ENCODE results near the gene TBC1D2.

The TBC1D2 gene

DNA sequence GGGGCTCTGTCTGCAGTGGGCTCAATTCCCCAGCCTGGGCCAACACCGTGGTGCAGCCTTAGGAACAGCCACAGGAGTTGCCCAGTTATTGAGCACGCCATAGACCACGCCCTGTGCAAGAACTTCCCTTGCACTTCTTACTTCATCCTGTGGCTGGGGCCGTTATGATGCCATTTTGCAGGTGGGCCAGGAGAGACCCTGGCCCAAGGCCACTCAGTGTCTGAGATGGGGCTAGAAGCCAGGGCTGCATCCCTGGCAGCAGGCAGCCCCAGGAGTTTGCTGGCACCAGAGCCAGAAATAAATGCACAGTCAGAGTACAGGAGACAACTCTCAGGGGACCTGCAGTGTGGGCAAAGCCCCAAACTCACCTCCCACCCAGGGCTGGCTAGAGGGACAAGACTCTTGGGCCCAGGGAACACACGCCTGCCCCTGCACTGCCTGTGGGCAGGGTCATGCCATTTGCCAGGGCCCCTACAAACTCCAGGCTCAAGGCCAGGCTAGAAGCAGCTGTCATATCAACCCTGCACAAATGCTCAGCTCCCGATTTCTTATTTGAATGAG, 69.8 kb downstream of the TBC1D2 start:
- H3K27me3 ChIP-seq (ENCODE audit: control insufficient read depth, insufficient read depth, low read length, poor library complexity, severe bottlenecking): peaks cover 3% of the 10 kb centered on the region
- no peak overlapping the region for H3K4me3 ChIP-seq (ENCODE audit: insufficient read depth, low read depth, low read length)
- H3K27ac ChIP-seq (ENCODE audit: insufficient read depth, low read depth, low read length, poor library complexity, severe bottlenecking): no peak overlapping the region
- no peaks in the 10 kb centered on the region for H3K36me3 ChIP-seq (ENCODE audit: control insufficient read depth, insufficient read depth, low read length)
- 82 to 84% methylated on average over 6 of the region's 6 CpGs for WGBS, 2 experiments
- no peaks in the 10 kb centered on the region for H3K4me1 ChIP-seq (ENCODE audit: control insufficient read depth, insufficient read depth, low read length)
- H3K9me3 ChIP-seq (ENCODE audit: control insufficient read depth, low read length): no peaks in the 10 kb centered on the region

DNA sequence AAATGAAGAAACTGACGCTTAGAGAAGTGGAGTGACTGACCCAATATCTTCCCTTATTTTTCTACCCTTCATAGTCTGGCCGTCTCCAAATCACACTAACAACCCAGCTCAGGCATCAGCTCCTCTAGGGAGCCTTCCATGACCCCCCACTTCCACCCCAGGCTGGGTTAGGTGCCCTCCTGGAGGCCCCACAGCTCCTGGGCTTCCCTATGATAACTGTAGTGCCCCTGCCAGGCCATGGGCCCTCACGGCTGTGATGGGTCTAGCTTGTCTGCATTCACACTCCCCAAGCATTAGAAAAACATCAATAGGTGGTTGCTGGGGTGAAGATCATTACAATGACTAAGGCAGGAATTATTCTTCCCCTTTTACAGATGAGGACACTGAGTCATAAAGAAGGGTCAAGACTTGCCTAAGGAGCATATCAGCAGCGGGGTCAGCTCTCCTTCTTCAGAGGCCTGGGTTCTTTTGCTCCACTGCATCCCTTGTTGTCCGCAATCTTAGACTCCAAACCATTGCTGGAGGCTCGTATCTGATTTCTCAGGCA, 70.4 kb downstream of the TBC1D2 start:
- 92% methylated on average over 5 to 6 of the region's 6 CpGs for WGBS, 2 experiments
- H3K27ac ChIP-seq (ENCODE audit: insufficient read depth, low read depth, low read length, poor library complexity, severe bottlenecking): no peak overlapping the region
- no peaks in the 10 kb centered on the region for H3K4me1 ChIP-seq (ENCODE audit: control insufficient read depth, insufficient read depth, low read length)
- H3K36me3 ChIP-seq (ENCODE audit: control insufficient read depth, insufficient read depth, low read length): no peaks in the 10 kb centered on the region
- no peaks in the 10 kb centered on the region for H3K9me3 ChIP-seq (ENCODE audit: control insufficient read depth, low read length)
- no peak overlapping the region for H3K4me3 ChIP-seq (ENCODE audit: insufficient read depth, low read depth, low read length)
- H3K27me3 ChIP-seq (ENCODE audit: control insufficient read depth, insufficient read depth, low read length, poor library complexity, severe bottlenecking): no peaks in the 10 kb centered on the region

DNA sequence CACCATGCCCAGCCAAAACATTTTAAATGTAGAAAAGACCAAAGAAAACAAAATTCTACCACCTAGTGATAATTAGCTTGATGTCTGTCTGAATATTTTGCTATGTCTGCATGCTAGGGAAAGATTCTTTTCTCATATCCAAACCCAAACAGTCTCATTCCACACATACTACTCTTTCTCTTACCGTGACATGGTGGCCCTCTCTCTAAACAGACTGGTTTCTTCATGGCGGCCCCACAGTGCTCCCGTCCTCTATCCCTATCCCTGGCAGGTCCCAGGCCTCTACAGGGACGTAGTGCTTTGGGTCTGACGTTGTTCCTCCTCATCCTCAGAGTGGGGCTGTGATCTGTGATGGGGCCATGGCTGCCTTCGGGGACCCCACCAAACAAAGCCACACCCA, 71.1 kb downstream of the TBC1D2 start:
- Histone ChIP-seq H3K4me3 (ENCODE audit: insufficient read depth, low read depth, low read length) (no peak overlapping the region), H3K9me3 (ENCODE audit: control insufficient read depth, low read length) (no peaks in the 10 kb centered on the region), H3K36me3 (ENCODE audit: control insufficient read depth, insufficient read depth, low read length) (no peaks in the 10 kb centered on the region), H3K4me1 (ENCODE audit: control insufficient read depth, insufficient read depth, low read length) (no peaks in the 10 kb centered on the region), H3K27ac (ENCODE audit: insufficient read depth, low read depth, low read length, poor library complexity, severe bottlenecking) (no peak overlapping the region), H3K27me3 (ENCODE audit: control insufficient read depth, insufficient read depth, low read length, poor library complexity, severe bottlenecking) (no peaks in the 10 kb centered on the region)
- 88 to 90% methylated on average over 5 to 6 of the region's 6 CpGs for WGBS, 2 experiments

DNA sequence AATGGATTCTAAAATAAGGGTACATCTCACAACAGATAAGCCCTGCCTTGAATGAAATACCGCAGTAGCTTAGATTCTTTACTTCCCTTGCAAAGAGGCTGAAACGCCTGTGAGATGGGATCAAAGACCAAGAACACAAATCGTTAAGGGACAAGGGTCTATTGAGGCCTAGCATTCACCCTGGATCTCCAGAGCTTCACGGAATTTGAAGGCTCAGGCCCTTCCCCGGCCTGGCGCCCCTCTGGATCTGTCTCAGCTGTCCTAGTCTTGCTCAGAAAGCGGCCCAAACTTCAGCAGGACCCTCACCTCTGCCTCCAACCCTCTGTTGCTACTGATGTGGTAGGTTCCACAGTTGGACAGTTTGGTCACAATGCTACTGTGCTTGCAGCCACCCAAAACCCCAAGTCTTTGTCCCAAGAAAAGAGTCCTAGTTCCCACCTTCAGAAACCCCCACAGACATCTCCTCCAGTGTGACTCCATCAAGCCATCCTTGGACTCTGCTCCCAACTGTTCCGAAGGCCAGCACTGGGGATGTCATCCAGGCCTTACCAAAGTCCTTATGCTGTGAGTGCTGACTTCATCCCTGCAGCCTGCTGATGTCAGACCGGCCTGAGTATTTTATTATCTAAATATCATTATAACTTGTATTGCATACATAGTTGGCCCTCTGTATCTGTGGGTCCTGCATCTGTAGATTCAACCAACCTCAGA, 72.4 kb downstream of the TBC1D2 start:
- Histone ChIP-seq H3K4me3 (ENCODE audit: insufficient read depth, low read depth, low read length) (no peak overlapping the region), H3K36me3 (ENCODE audit: control insufficient read depth, insufficient read depth, low read length) (no peaks in the 10 kb centered on the region), H3K27ac (ENCODE audit: insufficient read depth, low read depth, low read length, poor library complexity, severe bottlenecking) (no peak overlapping the region), H3K9me3 (ENCODE audit: control insufficient read depth, low read length) (no peaks in the 10 kb centered on the region), H3K4me1 (ENCODE audit: control insufficient read depth, insufficient read depth, low read length) (no peaks in the 10 kb centered on the region), H3K27me3 (ENCODE audit: control insufficient read depth, insufficient read depth, low read length, poor library complexity, severe bottlenecking) (no peaks in the 10 kb centered on the region)
- WGBS, 2 experiments: 90 to 91% methylated on average over 8 of the region's 9 CpGs

DNA sequence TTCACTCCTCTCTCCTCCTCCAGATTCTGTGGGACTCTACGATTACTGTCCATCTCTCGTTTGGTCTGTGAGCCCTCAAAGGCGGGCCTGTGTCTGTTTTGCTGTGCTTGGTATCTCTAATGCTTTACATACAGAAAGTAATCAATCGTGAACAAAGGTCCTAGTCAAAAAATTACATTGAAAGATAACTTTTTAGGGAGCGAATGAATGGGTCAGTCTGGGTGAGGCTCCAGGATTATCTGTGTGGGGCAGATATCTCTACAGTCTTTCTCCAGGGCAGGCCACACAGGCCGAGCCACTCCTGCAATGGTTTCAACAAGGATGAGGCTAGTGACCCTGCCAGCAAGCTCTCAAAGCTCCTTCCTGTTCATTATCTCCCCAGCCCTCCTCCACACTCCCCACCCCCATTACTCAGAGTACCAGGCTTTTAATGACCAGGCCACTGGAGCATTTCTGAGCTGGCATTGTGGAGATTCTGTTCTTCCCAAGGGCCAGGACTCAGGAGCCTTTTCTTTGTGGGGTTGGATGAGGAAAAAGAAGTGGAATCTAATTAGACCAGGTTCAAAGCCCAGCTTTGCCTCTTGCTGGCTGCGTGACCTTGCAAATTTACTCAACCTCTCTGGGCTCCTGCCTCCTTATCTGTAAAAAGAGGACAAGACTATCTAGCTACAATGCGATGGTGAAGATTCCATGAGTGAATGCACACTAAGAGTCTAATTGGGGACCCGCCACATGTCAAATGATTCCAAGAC, 73.2 kb downstream of the TBC1D2 start:
- Histone ChIP-seq H3K27me3 (ENCODE audit: control insufficient read depth, insufficient read depth, low read length, poor library complexity, severe bottlenecking) (no peaks in the 10 kb centered on the region), H3K4me1 (ENCODE audit: control insufficient read depth, insufficient read depth, low read length) (no peaks in the 10 kb centered on the region), H3K27ac (ENCODE audit: insufficient read depth, low read depth, low read length, poor library complexity, severe bottlenecking) (no peak overlapping the region), H3K9me3 (ENCODE audit: control insufficient read depth, low read length) (no peaks in the 10 kb centered on the region), H3K36me3 (ENCODE audit: control insufficient read depth, insufficient read depth, low read length) (no peaks in the 10 kb centered on the region), H3K4me3 (ENCODE audit: insufficient read depth, low read depth, low read length) (no peak overlapping the region)
- 92 to 93% methylated on average over 9 of the region's 9 CpGs for WGBS, 2 experiments

DNA sequence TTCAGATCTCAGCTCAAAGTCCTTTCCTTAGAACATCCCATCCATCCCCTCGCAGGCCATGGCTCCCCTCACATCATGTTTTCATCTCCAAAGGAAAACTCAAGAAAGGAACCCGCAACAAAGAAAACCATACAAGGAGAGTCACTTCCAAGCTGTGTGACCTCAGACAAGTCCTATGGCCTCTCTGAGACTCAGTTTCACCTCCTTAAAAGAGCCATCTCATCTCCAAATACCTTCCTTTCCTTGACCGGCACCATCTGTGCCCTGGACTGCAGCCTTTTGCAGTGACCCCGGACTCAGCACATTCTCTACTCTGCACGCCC, 73.7 kb downstream of the TBC1D2 start:
- Histone ChIP-seq H3K36me3 (ENCODE audit: control insufficient read depth, insufficient read depth, low read length) (no peaks in the 10 kb centered on the region), H3K9me3 (ENCODE audit: control insufficient read depth, low read length) (no peaks in the 10 kb centered on the region), H3K4me3 (ENCODE audit: insufficient read depth, low read depth, low read length) (no peak overlapping the region), H3K4me1 (ENCODE audit: control insufficient read depth, insufficient read depth, low read length) (no peaks in the 10 kb centered on the region), H3K27ac (ENCODE audit: insufficient read depth, low read depth, low read length, poor library complexity, severe bottlenecking) (no peak overlapping the region), H3K27me3 (ENCODE audit: control insufficient read depth, insufficient read depth, low read length, poor library complexity, severe bottlenecking) (no peaks in the 10 kb centered on the region)
- WGBS, 2 experiments: 93 to 96% methylated on average over 5 of the region's 5 CpGs

DNA sequence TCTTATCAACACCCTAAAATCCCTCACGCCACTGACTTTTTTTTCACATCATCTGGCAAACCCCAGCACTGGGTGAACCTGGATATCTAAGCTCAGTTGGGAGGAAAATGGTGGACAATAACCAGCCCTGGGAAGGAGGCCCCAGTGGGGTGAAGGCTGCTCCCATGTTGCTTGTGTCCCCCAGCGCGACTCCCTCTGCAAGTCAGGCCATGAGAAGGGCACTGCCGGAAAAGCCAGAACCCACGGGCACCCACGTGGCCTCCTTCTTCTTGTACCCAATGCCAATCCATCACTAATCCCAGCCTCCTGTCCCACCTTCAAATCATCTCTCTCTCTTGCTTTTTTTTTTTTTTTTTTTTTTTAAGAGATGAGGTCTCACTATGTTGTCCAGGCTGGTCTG, 74.5 kb downstream of the TBC1D2 start:
- H3K27me3 ChIP-seq (ENCODE audit: control insufficient read depth, insufficient read depth, low read length, poor library complexity, severe bottlenecking): no peaks in the 10 kb centered on the region
- H3K36me3 ChIP-seq (ENCODE audit: control insufficient read depth, insufficient read depth, low read length): no peaks in the 10 kb centered on the region
- H3K4me1 ChIP-seq (ENCODE audit: control insufficient read depth, insufficient read depth, low read length): no peaks in the 10 kb centered on the region
- H3K27ac ChIP-seq (ENCODE audit: insufficient read depth, low read depth, low read length, poor library complexity, severe bottlenecking): no peak overlapping the region
- 90 to 91% methylated on average over 6 of the region's 6 CpGs for WGBS, 2 experiments
- no peak overlapping the region for H3K4me3 ChIP-seq (ENCODE audit: insufficient read depth, low read depth, low read length)
- H3K9me3 ChIP-seq (ENCODE audit: control insufficient read depth, low read length): no peaks in the 10 kb centered on the region

DNA sequence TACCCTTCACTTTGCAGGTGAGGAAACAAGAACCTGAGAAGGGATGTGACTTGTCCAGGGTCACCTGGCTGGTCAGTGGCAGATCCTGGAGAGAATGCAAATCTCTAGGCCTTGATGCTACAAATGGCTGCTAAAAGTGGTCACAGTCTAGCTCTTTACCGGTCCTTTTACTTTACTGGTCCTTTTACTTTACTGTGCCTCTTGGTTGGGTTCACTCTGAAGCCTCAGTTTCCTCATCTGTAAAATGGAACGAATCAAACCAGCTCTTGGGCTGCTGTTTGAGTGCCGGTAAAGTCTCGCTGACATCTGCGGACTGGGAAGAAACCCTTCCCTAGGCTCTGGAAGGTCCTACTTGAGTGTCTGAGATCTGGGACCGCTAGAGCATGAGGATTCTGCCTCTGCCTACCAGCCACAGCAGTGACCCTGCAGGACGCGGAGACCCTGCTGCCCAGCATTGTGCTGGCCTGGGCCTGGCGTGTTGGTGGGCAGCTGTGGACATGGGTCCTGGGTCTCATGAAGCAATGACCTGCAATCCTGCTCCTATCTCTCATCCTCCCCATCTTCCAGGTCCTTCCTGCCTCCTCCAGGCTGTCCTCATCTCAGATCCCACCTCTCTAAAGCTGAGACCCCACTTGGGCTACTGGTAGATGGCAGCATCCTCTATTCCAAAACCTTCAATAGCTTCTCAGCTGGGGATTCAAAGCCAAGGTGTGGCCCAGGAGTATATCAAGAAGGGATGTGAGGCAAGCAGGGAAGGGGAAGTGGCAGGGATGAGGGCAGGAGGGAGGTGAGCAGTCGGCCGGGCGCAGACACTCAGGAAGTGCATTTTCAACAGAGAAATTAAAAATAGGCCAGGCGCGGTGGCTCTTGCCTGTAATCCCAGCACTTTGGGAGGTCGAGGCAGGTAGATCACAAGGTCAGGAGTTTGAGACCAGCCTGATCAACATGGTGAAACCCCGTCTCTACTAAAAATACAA, 76.3 kb downstream of the TBC1D2 start:
- no peak overlapping the region for H3K4me3 ChIP-seq (ENCODE audit: insufficient read depth, low read depth, low read length)
- H3K27ac ChIP-seq (ENCODE audit: insufficient read depth, low read depth, low read length, poor library complexity, severe bottlenecking): no peak overlapping the region
- H3K27me3 ChIP-seq (ENCODE audit: control insufficient read depth, insufficient read depth, low read length, poor library complexity, severe bottlenecking): no peaks in the 10 kb centered on the region
- H3K4me1 ChIP-seq (ENCODE audit: control insufficient read depth, insufficient read depth, low read length): peaks cover 13% of the 10 kb centered on the region
- WGBS, 2 experiments: 91 to 92% methylated on average over 16 of the region's 16 CpGs
- H3K9me3 ChIP-seq (ENCODE audit: control insufficient read depth, low read length): no peaks in the 10 kb centered on the region
- H3K36me3 ChIP-seq (ENCODE audit: control insufficient read depth, insufficient read depth, low read length): no peaks in the 10 kb centered on the region

DNA sequence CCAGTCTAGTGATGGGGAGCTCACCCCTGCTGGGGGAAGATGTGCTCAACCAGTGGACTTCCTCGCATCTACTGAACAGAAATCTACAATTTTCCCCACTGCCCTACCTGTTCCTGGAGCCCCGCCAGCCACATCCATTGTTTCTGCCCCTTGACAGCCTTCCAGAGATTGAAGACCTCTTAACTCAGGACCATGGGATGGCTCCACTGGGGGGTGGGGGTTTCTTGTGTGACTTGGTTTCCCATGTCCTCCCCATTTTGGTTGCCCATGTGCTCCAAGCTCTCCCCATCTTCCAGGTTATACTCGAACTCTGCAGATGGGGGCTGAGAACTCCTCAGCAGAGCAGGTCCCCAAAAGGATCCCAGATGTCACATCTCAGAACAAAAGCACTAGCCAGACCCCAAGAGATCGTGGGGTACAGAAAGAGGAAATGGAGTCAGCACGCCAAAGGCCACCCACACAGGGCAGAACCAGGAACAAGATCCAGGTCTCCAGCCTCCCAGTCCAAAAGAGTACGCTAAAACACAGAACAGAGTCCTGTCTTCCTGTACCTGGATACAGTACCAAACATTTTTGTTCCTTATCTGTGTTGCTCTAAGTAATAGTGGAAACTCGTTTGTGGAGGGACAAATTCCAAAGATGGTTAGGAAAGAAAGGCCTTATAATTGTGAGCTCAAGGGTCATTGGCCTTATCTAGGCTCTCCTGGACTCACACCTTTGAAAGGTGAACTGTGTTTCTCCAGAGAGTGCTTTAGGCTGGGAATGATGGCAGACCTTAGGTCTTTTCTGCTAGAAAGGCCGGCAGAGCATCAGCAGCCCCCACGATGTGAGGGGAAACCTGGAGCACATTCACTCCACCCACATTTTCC, 78.8 kb downstream of the TBC1D2 start:
- Histone ChIP-seq H3K4me1 (ENCODE audit: control insufficient read depth, insufficient read depth, low read length) (peaks cover 28% of the 10 kb centered on the region), H3K36me3 (ENCODE audit: control insufficient read depth, insufficient read depth, low read length) (no peaks in the 10 kb centered on the region), H3K27ac (ENCODE audit: insufficient read depth, low read depth, low read length, poor library complexity, severe bottlenecking) (no peak overlapping the region), H3K9me3 (ENCODE audit: control insufficient read depth, low read length) (no peaks in the 10 kb centered on the region), H3K27me3 (ENCODE audit: control insufficient read depth, insufficient read depth, low read length, poor library complexity, severe bottlenecking) (no peaks in the 10 kb centered on the region), H3K4me3 (ENCODE audit: insufficient read depth, low read depth, low read length) (no peak overlapping the region)
- WGBS, 2 experiments: 88 to 94% methylated on average over 9 of the region's 9 CpGs
